HEK293 (cell line): ENCODE data around the gene NRIP2.

ENCODE experiments used
- FEZF1 ChIP-seq: fragments of 450-650 bp; formaldehyde crosslinking; IDR thresholded peaks from 2 replicates; pipeline ENCODE4 v1.5.1; 2016; ENCODE audit warnings: missing biosample characterization, missing genetic modification characterization
- HIC1 ChIP-seq: fragments of 450-650 bp; formaldehyde crosslinking; IDR thresholded peaks from 2 replicates; pipeline ENCODE4 v1.5.1; 2016; ENCODE audit warnings: missing biosample characterization, missing genetic modification characterization
- KLF1 ChIP-seq: fragments of 450-650 bp; formaldehyde crosslinking; IDR thresholded peaks from 2 replicates; pipeline ENCODE4 v1.5.1; 2016; ENCODE audit warnings: missing biosample characterization, missing genetic modification characterization
- KLF9 ChIP-seq: fragments of 450-650 bp; formaldehyde crosslinking; IDR thresholded peaks from 2 replicates; pipeline ENCODE4 v1.5.1; 2016; ENCODE audit warnings: missing biosample characterization, missing genetic modification characterization, low read depth
- PRDM1 ChIP-seq: fragments of 450-650 bp; formaldehyde crosslinking; IDR thresholded peaks from 2 replicates; pipeline ENCODE4; 2016; ENCODE audit warnings: missing biosample characterization, missing genetic modification characterization
- PRDM6 ChIP-seq: fragments of 450-650 bp; formaldehyde crosslinking; IDR thresholded peaks from 2 replicates; pipeline ENCODE4 v1.5.1; 2017; ENCODE audit warnings: missing biosample characterization, missing genetic modification characterization
- SP7 ChIP-seq: fragments of 450-650 bp; formaldehyde crosslinking; IDR thresholded peaks from 2 replicates; pipeline ENCODE4 v1.5.1; 2016; ENCODE audit warnings: missing biosample characterization, missing genetic modification characterization
- TSHZ1 ChIP-seq: fragments of 450-650 bp; formaldehyde crosslinking; IDR thresholded peaks from 2 replicates; pipeline ENCODE4 v1.5.1; 2016; ENCODE audit warnings: missing biosample characterization, missing genetic modification characterization, borderline replicate concordance
- ZBTB20 ChIP-seq: fragments of 450-650 bp; formaldehyde crosslinking; IDR thresholded peaks from 2 replicates; pipeline ENCODE4 v1.5.1; 2016; ENCODE audit warnings: missing biosample characterization, missing genetic modification characterization
- ZFP41 ChIP-seq: fragments of 450-650 bp; formaldehyde crosslinking; IDR thresholded peaks from 2 replicates; pipeline ENCODE4 v1.5.1; 2016; ENCODE audit warnings: missing biosample characterization, missing genetic modification characterization, borderline replicate concordance
- ZNF16 ChIP-seq: fragments of 450-650 bp; formaldehyde crosslinking; IDR thresholded peaks from 2 replicates; pipeline ENCODE4 v1.5.1; 2016; ENCODE audit warnings: low read depth, missing biosample characterization, missing genetic modification characterization
- ZNF19 ChIP-seq: fragments of 450-650 bp; formaldehyde crosslinking; IDR thresholded peaks from 2 replicates; pipeline ENCODE4; 2016; ENCODE audit warnings: missing biosample characterization, missing genetic modification characterization, low read depth
- ZNF202 ChIP-seq: fragments of 450-650 bp; formaldehyde crosslinking; IDR thresholded peaks from 2 replicates; pipeline ENCODE4 v1.5.1; 2016; ENCODE audit warnings: missing biosample characterization, missing genetic modification characterization, borderline replicate concordance
- ZNF211 ChIP-seq: fragments of 450-650 bp; formaldehyde crosslinking; IDR thresholded peaks from 2 replicates; pipeline ENCODE4 v1.5.1; 2016; ENCODE audit warnings: low read depth, missing biosample characterization, missing genetic modification characterization
- ZNF248 ChIP-seq: fragments of 450-650 bp; formaldehyde crosslinking; IDR thresholded peaks from 2 replicates; pipeline ENCODE4 v1.5.1; 2017; ENCODE audit warnings: missing biosample characterization, missing genetic modification characterization
- ZNF26 ChIP-seq: fragments of 450-650 bp; formaldehyde crosslinking; IDR thresholded peaks from 2 replicates; pipeline ENCODE4 v1.5.1; 2016; ENCODE audit warnings: missing biosample characterization, missing genetic modification characterization
- ZNF311 ChIP-seq: fragments of 450-650 bp; formaldehyde crosslinking; IDR thresholded peaks from 2 replicates; pipeline ENCODE4 v1.5.1; 2017; ENCODE audit warnings: missing biosample characterization, missing genetic modification characterization, borderline replicate concordance
- ZNF366 ChIP-seq: fragments of 450-650 bp; formaldehyde crosslinking; conservative IDR thresholded peaks from 2 replicates; pipeline ENCODE4 v1.5.1; 2016; ENCODE audit warnings: missing biosample characterization, missing genetic modification characterization
- ZNF423 ChIP-seq: fragments of 450-650 bp; formaldehyde crosslinking; IDR thresholded peaks from 2 replicates; pipeline ENCODE4 v1.5.1; 2016; ENCODE audit warnings: missing biosample characterization, missing genetic modification characterization
- ZNF521 ChIP-seq: fragments of 450-650 bp; formaldehyde crosslinking; IDR thresholded peaks from 2 replicates; pipeline ENCODE4 v1.5.1; 2017; ENCODE audit warnings: missing biosample characterization, mild to moderate bottlenecking, missing genetic modification characterization
- ZNF571 ChIP-seq: fragments of 450-650 bp; formaldehyde crosslinking; IDR thresholded peaks from 2 replicates; pipeline ENCODE4 v1.5.0; 2017; ENCODE audit warnings: missing biosample characterization, missing genetic modification characterization
- ZNF580 ChIP-seq: fragments of 450-650 bp; formaldehyde crosslinking; IDR thresholded peaks from 2 replicates; pipeline ENCODE4 v1.5.1; 2016; ENCODE audit warnings: missing biosample characterization, missing genetic modification characterization
- ZNF654 ChIP-seq: fragments of 450-650 bp; formaldehyde crosslinking; IDR thresholded peaks from 2 replicates; pipeline ENCODE4 v1.5.1; 2016; ENCODE audit warnings: low read depth, missing biosample characterization, missing genetic modification characterization
- ZNF660 ChIP-seq: fragments of 450-650 bp; IDR thresholded peaks from 2 replicates; pipeline ENCODE4 v1.5.1; 2018; ENCODE audit warnings: missing biosample characterization, mild to moderate bottlenecking, missing genetic modification characterization
- ZNF670 ChIP-seq: fragments of 450-650 bp; formaldehyde crosslinking; IDR thresholded peaks from 2 replicates; pipeline ENCODE4 v1.5.1; 2016; ENCODE audit warnings: missing biosample characterization, missing genetic modification characterization, low read depth
- ZNF701 ChIP-seq: fragments of 450-650 bp; formaldehyde crosslinking; IDR thresholded peaks from 2 replicates; pipeline ENCODE4 v1.5.1; 2016; ENCODE audit warnings: missing biosample characterization, missing genetic modification characterization

The NRIP2 gene

GRCh38 chr12:2783936-2784600 is 50.8 kb downstream of the NRIP2 start (continued):
- TF ChIP-seq ZNF521 (no peak), ZNF423 (tag by site-specific recombination) (no peak), ZBTB20 (no peak), ZFP41 (tag by site-specific recombination) (no peak), PRDM6 (no peak), ZNF211 (tag by site-specific recombination) (no peak), ZNF701 (no peak), ZNF654 (tag by site-specific recombination) (peak; percentile 59), KLF9 (tag by site-specific recombination) (no peak), ZNF660 (tag by site-specific recombination) (no peak), ZNF248 (tag by site-specific recombination) (no peak), FEZF1 (tag by site-specific recombination) (no peak), ZNF670 (tag by site-specific recombination) (no peak), ZNF580 (tag by site-specific recombination) (0 out of 2 replicates have a peak, but pooled peaks have one; percentile 22), ZNF571 (no peak), ZNF19 (tag by site-specific recombination) (no peak), ZNF16 (tag by site-specific recombination) (no peak), ZNF26 (tag by site-specific recombination) (no peak), ZNF202 (tag by site-specific recombination) (no peak), HIC1 (tag by site-specific recombination) (no peak), ZNF311 (tag by site-specific recombination) (no peak), SP7 (no peak), KLF1 (tag by site-specific recombination) (no peak), PRDM1 (tag by site-specific recombination) (no peak), ZNF366 (tag by site-specific recombination) (peak; percentile 23; the same call in 1 of the 2 replicates), TSHZ1 (tag by site-specific recombination) (no peak)
- TF ChIP-seq, all 188 proteins: peak for 15
